Cerebellar cortex (tissue), 1 donor: ENCODE measurements around the gene ARL4D.
A peak's percentile ranks its signal among the peaks of the same experiment; 100 is the strongest.
"Not testable (repeated sequence)": the region's sequence is repeated elsewhere in the genome, so short reads cannot be mapped to it uniquely, and the experiment has no call there.

Experiments
- DNase-seq: peaks from one replicate; pipeline ENCODE4 v3.0.0-alpha.2; 2015; ENCODE audit warnings: low spot score

ARL4D gene

DNA sequence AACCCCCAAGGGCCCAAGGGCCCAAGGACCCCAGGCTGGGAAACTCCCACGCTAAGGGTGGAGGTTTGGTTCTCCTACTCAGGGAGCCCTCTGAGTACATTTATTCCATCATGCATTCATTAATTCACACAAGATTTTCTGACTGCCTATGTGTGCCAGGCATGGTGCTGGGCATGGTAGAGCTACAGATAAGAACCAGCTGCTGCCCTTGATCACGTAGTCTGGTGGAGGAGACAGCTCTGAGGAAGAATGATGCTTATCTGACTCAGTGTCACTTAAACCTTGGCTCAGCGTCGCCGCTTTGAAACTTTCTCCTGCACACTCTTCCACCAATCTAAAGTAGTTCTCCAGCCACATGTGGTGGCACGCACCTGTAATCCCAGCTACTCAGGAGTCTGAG lies 3.6 kb upstream of the ARL4D start:
- DNase-seq: no peak

DNA sequence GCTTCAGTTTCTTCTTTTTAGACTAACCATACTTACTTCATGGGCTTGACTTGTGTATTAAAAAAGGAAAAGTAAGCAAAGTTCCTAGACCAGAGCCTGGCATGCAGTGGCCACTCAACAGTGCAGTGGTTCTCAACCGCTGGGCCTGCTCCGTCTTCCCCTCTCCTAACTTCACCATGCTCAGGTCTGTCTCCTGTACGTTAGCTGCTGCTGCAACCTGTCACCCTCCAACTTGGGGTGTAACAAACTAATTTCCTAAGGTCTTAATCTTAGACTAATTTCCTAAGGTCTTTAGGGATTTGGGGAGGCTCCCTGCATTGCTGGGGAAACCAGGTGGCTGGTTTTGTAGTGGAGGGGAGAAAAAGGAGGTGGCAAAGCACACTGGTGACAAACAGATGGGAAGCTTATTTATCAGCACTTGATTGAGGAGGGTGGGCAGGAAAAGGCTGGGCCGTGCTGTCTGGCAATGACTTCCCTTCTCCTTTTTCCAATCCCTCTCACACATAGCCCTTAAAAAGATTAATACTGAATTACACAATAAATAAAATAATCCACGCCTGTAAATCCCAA lies 2.2 kb upstream of the ARL4D start:
- no peak for DNase-seq

DNA sequence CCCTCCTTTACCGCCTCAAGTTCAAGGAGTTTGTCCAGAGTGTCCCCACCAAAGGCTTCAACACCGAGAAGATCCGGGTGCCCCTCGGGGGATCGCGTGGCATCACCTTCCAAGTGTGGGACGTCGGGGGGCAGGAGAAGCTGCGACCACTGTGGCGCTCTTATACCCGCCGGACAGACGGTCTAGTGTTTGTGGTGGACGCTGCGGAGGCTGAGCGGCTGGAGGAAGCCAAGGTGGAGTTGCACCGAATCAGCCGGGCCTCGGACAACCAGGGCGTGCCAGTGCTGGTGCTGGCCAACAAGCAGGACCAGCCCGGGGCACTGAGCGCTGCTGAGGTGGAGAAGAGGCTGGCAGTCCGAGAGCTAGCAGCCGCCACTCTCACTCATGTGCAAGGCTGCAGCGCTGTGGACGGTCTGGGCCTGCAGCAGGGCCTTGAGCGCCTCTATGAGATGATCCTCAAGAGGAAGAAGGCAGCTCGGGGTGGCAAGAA lies 1.1 kb downstream of the ARL4D start:
- DNase-seq: no peak

DNA sequence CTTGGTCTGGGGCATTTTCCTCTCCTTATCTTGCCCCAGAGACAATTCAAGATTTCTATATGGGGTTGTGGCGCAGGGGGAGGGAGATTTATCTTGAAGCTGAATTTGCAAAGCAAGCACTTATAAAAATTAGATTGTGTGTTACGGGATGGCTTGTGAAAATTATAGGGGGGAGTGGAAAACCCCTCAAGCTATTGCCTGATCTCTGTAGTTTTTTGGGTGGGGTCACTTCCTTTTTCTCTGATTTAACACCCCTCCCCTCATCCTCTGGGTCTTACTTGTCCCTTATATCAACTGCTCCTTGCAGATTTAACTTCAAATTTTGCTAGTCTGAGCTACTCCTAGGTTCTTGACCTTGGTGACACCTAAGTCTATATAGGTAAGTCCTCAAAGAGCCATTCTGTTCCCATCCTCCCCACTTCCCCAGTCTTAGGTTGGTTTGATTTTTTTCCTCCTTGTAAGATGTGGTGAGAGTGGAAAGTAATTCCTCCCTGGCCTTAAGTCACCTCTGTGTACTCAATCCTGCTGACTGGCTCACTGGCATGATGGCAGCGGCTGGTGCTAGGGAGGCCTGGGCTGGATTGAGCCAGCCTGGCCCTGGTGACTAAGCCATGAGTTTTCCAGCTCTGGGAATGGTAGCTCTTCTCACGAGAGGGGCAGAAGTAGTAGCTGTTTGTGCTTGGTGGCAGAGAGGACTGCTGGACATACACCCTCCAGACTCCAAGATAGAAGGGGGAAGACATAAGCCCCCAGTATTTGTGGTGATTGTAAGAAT lies 2.3 kb downstream of the ARL4D start:
- no peak for DNase-seq

DNA sequence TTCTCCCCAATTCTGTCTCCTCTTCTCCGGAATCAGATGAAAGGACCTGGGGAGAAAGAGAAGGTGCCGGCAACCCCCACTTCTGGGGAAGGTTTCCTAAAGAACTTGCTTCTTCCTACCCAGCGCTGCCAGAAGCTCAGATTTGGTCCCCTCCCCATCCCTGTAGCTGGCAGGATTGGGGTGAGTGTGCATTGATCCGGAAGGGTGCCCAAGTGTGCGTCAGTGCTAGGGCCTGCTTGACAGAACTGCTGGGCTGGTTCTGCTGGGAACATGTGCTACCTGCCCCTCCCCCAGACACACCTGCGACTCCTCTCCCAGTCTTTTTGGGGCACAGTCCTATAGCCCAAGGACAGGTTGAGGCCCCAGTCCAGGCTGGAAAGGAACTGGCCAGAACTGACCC lies 3.3 kb downstream of the ARL4D start:
- no peak for DNase-seq

DNA sequence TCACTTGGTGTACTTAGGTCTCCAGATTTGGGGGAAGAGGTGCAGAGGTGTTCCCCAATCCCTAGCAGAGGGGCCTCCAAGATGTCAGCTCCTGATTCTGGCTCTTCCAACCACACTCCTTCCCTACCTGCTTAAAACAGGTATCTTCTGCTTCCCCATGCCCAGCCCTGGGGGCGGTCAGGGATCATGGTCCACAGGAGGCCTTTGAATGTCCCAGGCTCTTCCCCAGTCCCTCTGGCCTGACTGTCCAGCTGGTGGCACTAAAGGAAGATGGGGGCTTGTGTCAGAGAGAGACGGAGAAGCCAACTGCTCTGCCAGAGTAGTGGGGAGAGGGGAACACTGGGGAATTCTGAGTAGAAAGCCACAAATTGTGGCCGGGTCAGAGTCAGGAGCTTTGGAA lies 3.8 kb downstream of the ARL4D start:
- DNase-seq: no peak

DNA sequence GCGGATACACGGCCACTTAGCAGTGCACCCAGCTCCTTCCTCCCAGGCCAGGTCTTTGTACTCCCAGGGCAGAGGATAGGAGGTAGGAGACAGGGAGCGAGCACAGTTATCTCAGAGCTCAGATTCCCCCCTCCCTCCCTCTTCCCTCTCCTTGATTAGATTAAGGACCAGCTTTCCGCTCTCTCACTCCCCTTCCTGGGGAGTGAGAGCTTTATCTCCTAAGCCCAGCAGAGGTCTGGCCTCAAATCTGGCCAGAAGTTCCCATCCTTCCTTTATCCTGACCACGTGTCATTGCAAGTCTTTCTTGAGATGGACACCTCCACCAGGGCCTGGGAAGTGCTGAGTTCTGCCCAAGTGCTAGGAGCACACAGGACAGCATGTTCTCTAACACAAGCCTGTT lies 5.1 kb downstream of the ARL4D start:
- no peak for DNase-seq

DNA sequence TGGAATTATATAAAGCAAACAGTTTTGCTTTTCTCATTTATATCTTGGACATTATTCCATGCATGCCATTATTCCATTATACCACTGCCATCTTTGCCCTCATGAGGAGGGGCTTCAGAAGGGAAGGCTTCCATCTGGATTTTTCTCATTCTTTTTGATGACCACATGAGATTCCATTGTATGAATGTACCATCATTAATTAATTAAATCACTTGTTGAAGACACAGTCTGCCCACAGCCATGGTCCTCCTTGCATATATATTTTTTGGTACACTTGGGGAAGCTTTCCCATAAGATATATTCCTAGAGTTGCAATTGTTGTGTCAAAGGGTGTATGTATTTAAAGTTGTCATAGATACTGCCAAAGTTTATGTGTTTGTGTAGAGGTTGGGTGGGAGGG lies 7.1 kb downstream of the ARL4D start:
- DNase-seq: no peak

DNA sequence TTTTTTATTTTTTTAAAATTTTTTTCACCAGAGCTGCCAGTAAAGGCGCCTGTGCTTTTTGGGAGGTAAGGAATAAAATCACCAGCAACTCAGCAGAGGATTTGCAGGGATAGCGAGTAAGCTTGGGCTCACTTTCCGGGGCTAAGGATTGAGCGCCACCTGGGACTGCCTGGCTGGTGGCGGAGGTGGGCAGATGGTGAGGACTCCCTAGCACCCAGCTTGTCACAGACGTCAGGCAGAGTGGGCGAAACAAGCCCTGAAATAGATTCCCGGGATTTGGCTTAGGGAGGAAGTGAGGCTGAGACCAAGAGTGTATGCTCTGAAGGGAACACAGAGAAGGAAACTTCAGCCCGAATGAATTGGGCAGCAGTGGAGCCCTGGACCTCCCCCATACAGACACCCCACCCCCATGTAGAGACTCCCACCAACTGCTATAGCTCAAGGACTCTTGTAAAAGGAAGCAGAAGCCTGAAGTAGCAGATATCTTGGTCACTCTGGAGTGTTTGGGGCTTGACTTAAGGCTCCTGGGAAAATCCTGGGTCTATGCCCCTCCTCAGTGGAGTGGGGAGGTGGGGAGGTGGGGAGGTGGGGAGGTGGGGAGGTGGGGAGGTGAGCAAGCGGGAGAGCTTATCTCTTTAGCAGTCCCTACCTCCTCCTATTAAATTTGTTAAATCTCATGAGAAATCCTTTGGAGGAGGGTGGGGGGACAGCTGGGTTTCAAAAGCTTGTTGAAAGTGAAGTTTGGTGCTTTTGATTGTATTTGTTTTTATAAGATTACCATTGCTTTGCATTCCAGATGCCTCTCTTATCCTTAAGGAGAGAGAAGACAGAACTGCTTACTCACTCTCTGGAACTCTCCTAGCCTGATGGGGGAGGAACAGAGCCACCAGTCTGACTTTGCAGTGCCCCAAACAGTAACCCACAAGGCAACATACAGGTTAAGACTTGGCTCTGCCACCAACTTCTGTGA lies 8.2 kb downstream of the ARL4D start:
- no peak for DNase-seq

DNA sequence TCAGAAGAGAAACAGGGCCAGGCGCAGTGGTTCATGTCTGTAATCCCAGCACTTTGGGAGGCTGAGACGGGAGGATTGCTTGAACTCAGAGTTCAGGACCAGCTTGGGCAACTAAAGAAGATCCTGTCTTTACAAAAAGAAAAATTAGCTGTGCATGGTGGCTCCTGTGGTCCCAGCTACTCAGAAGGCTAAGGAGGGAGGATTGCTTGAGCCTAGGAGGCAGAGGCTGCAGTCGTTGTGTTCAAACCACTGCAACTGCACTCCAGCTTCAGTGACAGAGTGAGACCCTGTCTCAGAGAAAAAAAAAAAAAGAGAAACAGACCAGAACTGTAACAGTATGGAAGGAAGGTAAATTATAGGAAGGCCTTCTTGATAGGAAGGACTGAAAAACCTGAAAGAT lies 10.3 kb downstream of the ARL4D start:
- DNase-seq: no peak

DNA sequence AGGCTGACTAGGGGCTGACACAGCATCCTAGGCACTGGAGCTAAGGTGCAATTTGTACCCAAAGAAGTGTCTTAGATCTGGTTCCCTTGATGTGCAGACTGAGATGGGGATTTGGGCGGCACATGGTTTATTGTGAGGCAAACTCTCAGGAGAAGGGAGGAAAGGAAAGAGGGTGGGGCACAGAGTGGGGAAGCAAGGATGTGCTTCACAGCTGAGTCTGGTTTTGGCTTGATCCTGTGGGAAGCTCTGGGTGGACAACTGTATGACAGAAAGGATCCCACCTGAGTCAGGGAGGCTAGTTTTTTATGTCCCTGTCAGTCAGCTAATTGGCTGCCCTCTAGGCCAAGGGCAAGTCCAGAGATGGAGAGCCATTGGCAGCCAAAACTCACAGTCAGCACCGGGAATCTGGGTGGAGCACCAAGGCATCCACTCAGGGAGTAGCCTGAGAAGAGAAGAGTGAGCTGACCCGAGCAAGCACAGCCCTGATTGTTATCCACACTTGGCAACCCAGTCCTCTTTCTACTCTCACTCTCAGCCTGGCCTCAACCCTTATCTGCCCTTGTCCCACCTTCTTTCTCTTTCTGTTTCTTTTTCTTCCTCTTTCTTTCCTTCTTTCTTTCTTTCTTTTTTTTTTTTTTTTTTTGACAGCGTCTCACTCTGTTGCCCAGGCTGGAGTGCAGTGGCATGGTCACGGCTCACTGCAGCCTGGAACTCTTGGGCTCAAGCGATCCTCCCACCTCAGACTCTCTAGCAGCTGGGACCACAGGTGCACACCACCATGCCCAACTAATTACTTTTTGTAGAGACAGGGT lies 12.0 kb downstream of the ARL4D start:
- no peak for DNase-seq

DNA sequence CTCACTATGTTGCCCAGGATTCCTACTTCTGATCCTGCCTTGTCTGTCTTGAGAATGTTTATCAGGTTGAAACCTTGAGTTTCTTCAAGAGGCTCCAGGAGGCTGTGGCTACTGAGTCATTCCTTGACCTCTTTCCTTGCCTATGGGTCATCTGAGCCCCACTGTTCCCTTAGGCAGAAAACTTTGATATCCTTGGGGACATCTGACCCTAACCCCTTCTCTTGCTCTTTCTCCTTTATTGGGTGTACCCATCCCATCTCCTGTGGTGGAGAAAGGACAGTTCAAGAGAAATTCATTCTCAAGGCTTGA lies 12.5 kb downstream of the ARL4D start:
- DNase-seq: no peak

DNA sequence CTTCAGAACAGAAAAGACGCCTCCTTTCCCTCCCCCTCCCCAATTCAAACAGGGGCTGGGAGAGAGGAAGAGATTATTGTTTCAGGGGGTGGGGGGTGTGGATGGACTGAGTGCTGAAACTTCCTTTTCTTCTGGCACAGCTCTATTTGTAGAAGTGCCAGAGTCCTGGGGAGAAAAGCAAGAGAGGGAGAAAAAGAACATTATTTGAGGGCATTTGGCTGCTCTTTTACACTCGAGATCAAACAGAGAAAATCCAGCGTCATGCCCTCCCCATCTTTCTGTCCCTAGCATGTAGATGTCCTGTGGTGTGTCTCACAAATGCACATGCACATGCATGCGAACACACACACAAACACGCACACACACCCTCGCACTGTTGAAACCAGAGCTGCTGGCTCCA lies 13.0 kb downstream of the ARL4D start:
- DNase-seq: no peak

DNA sequence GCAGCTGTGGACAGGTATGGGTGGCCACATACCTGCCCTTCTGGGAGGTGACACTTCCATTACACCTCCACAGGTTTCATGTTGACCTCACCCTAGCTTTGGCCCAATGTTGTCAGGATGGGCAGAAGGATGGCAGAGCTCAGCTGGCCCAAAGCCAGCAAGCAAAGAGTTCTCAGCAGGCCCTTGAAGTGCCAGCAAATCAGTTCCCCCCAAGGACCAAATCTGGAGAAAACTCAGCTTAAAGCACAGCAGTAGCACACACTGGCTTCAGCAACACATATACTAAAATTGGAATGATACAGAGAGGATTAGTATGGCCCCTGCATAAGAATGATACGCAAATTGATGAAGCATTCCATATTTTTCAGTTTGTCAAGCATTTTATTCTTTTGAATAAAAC lies 13.4 kb downstream of the ARL4D start:
- no peak for DNase-seq

DNA sequence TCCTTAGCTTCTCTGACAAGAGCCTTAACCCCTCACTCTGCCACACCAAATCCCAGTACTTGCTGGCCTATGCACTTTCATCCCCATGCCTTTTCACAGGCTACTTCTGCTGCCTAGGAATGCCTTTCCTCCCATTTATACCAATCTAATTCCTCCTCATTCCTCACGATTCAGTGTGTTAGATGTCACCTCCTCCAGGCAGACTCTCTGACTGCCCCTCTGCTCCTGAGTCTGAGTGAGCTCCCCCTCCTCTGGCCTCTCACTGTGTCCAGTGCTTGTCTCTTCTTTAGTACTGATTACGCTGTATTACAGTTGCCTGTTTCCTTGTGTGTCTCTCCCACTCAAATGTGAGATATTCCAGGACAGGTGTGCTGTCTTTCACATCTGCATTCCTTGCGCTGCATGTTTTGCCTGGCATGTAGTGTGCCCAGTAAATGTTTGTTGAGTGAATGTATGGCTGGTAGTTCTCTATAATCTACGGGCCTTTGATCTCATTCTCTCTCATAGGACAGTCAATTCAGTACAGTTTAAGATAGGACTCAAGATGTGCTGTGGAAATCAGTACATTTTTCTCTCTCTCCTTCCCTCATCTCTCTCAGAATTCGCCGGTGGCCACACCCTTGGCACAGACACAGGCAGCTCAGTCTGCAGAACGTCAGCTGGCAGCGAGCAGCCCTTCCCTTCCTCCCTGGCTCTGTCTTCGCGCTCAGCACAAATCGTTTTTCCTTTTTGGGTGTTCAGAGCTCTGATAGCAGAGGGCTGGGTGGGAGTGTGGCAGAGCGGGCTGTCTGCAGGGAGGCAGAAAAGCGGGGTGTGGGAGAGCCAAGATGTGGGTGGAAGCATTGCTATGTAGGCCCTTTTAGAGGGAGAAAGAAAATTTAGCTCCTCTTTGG lies 18.5 kb downstream of the ARL4D start:
- peak; percentile 55 for DNase-seq

DNA sequence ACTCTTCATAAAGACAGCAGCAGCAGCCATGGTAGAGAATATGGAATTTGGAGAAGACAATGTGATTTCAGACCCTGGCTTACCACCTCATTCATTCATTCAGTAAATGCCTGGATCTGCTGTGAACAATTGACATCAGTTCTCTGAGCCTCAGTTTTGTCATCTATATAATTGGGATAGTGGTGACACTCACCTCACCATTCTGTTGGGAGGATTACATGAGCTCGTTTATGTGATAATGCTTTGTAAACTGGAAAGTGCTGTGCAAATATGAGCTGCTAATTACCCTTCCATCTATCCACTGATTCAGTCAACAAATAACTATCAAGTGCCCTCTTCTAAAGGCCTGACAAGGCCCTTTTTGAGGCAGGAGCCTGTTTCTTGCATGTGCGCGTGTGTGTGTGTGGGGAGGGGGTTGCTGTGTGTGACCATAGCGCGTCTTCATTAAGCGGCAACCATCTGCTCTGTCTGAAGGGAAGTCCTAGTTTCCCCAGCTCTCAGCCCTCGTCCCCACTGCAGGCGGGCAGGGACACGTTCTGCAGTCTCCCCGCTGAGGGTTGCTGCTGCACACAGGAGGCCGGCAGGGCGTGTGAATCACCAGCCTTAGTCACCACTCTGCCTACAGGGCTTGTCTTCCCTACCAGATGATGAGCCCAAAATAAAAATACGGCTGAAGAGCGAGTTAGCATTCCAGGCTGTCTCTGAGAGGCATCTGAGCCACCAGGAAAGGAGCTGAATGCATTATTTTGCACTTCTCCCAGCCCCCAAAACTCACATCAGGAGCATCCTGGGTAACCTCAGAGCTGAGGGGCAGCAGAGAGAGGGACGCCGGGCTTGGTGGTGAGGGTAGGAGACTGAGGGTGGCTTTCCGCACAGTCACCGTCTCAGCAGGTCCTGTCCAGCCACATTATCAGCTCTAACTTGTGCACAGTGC lies 19.9 kb downstream of the ARL4D start:
- peak; percentile 55 for DNase-seq

DNA sequence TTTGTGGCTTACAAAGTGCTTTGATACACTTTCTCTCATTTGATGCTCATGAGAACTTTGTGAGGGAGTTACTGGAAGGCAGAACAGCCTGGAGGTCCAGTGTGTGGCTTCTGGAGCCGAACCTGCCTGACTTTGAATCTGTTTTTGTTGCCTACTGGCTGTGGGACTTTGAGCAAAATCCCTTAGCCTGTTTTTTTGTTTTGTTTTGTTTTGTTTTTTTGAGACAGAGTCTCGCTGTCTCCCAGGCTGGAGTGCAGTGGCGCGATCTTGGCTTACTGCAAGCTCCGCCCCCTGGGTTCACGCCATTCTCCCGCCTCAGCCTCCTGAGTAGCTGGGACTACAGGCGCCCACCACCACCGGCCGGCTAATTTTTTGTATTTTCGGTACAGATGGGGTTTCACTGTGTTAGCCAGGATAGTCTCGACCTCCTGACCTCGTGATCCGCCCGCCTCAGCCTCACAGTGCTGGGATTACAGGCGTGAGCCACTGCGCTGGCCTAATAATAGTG lies 20.6 kb downstream of the ARL4D start:
- DNase-seq: not testable (repeated sequence)

DNA sequence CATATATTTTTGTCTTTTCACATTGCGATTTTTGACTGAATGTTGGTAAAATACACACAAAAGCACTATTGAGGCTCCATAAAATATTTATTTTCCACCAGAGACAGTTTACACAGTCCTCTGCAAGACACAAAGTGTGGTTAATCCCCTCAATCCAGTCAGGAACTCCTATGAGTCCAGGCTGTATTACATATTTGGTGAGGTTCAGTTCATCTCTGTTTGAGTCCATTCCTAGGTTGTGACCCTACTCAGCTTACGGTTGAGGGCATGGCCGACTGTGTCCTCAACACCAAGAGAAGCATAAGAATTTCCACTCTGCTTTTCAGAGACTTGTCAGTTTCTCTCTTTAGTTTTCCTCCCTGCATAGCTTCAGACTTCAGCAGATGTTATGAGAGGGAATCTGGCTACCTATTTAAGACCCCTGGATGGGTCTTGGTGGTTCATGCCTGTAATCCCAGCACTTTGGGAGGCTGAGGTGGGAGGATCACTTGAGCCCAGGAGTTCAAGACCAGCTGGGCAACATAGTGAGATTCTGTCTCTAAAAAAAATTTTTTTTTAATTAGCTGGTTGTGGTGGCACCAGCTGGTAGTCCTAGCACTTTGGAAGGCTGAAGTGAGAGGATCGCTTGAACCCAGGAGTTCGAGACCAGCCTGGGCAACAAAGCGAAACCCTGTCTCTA lies 25.1 kb downstream of the ARL4D start:
- no peak for DNase-seq
